Motor neuron (in vitro differentiated cells): ENCODE measurements around the gene TRPV2. TPM values are rescaled to one million over a fixed set of nuclear protein-coding genes. Genes with fewer than 3 reads are reported as not detected.
"Not testable (repeated sequence)": the region's sequence is repeated elsewhere in the genome, so short reads cannot be mapped to it uniquely, and the experiment has no call there.

Source experiments
- ATAC-seq, 8 experiments: fragments of 200-7000 bp; cut with Tn5 transposase; replicated peaks in 6 of 8; 2 replicates each; pipeline ENCODE4 v1.8.0; 2021; ENCODE audit warnings: mild to moderate bottlenecking in 8 of 8, moderate library complexity in 8 of 8
- H3K27ac ChIP-seq, 2 donors: fragments of 250-450 bp; sonication (Bioruptor Pico); 2 replicates each; pipeline ENCODE4 v1.9.0; 2021; ENCODE audit warnings: antibody characterized with exemption in 2 of 2, mild to moderate bottlenecking in 2 of 2, moderate library complexity in 1 of 2
- H3K4me1 ChIP-seq, 2 donors: fragments of 250-450 bp; sonication (Bioruptor Pico); replicated peaks in 1 of 2; 2 replicates each; pipeline ENCODE4 v1.6.1; 2021; ENCODE audit warnings: antibody characterized with exemption in 2 of 2, mild to moderate bottlenecking in 2 of 2, moderate library complexity in 1 of 2
- H3K4me3 ChIP-seq, 5 donors: fragments of 250-450 bp; sonication (Bioruptor Pico); 2 replicates each; pipeline ENCODE4 v1.9.0; 2021; ENCODE audit warnings: antibody characterized with exemption in 5 of 5, mild to moderate bottlenecking in 5 of 5, moderate library complexity in 4 of 5
- WGBS, 10 experiments: fragments of 450-650 bp; shearing (Covaris generic); methylation state at CpG; one replicate each; pipeline ENCODE4 v1.0.0; 2022; 5-methylcytosine and 5-hydroxymethylcytosine counted together
- in situ Hi-C, 9 experiments: fragments of 400-800 bp; cut with MboI; loops; one replicate each; pipeline ENCODE4 v1.15.0; 2021; ENCODE audit warnings: low sequenced_read_pairs in 9 of 9, low pct_unique_long_range_greater_than_20kb in 2 of 9; ENCODE audit not compliant: unreplicated experiment in 9 of 9
- total RNA-seq, 8 experiments: library from RNA; unstranded; fragments of 300-600 nt; gene quantifications; 2 replicates each; pipeline versions ENCODE4 v1.2.3 to v1.2.4, GENCODE V29; 2022

The TRPV2 gene
- total RNA-seq, 8 experiments from 2014 or later, result 0.33 to 7.0 (median 1.1) TPM; not detected in 1

DNA sequence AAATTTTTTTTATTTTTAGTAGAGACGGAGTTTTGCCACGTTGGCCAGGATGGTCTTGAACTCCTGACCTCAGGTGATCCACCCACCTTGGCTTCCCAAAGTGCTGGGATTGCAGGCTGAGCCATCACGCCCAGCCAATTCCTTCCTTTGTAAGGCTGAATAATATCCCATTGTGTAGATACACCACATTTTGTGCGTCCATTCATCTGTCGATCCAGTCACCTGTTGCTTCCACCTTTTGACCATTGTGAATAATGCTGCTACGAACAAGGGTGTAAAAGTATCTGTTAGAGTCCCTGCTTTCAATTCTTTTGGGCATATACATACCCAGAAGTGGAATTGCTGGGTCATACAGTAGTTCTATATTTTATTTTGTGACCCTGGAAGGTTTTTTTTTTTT lies 15.3 kb downstream of the TRPV2 start:
- no peak for ATAC-seq
- WGBS, 10 experiments, result 30 to 100% (median 76%) methylated on average over 1 to 6 of the region's 6 CpGs; no CpG with 5 or more reads in 1 of the 10 experiments
- no peak overlapping the region for H3K27ac ChIP-seq
- H3K4me1 ChIP-seq, result no peaks in the 10 kb centered on the region
- H3K4me3 ChIP-seq, result no peak overlapping the region
- in situ Hi-C loops, result no loop called here

- in situ Hi-C loops, result no loop called here
- Histone ChIP-seq H3K4me1 (no peaks in the 10 kb centered on the region), H3K27ac (no peak overlapping the region), H3K4me3 (no peak overlapping the region)
- ATAC-seq, result no peak
- 75 to 100% (median 87%) methylated on average over 1 to 4 of the region's 15 CpGs; no CpG with 5 or more reads in 6 of the 10 experiments for WGBS, 10 experiments
Measured at GRCh38 chr17:16432017-16432416, 16.6 kb downstream of the TRPV2 start.

GRCh38 chr17:16433514-16433913 lies 18.1 kb downstream of the TRPV2 start:
- H3K4me1 ChIP-seq, result peaks cover 5 to 6% of the 10 kb centered on the region in 2 donors
- H3K4me3 ChIP-seq, result no peak overlapping the region
- 20 to 100% (median 84%) methylated on average over 1 to 2 of the region's 5 CpGs; no CpG with 5 or more reads in 4 of the 10 experiments for WGBS, 10 experiments
- in situ Hi-C loops, result no loop called here
- ATAC-seq, result no peak
- H3K27ac ChIP-seq, result no peak overlapping the region

GRCh38 chr17:16434662-16435061 lies 19.3 kb downstream of the TRPV2 start:
- 35 to 86% (median 68%) methylated on average over 1 to 2 of the region's 8 CpGs; no CpG with 5 or more reads in 6 of the 10 experiments for WGBS, 10 experiments
- no peak overlapping the region for H3K27ac ChIP-seq
- peaks cover 5 to 6% of the 10 kb centered on the region in 2 donors for H3K4me1 ChIP-seq
- no peak overlapping the region for H3K4me3 ChIP-seq
- in situ Hi-C loops, result no loop called here
- ATAC-seq, result no peak

DNA sequence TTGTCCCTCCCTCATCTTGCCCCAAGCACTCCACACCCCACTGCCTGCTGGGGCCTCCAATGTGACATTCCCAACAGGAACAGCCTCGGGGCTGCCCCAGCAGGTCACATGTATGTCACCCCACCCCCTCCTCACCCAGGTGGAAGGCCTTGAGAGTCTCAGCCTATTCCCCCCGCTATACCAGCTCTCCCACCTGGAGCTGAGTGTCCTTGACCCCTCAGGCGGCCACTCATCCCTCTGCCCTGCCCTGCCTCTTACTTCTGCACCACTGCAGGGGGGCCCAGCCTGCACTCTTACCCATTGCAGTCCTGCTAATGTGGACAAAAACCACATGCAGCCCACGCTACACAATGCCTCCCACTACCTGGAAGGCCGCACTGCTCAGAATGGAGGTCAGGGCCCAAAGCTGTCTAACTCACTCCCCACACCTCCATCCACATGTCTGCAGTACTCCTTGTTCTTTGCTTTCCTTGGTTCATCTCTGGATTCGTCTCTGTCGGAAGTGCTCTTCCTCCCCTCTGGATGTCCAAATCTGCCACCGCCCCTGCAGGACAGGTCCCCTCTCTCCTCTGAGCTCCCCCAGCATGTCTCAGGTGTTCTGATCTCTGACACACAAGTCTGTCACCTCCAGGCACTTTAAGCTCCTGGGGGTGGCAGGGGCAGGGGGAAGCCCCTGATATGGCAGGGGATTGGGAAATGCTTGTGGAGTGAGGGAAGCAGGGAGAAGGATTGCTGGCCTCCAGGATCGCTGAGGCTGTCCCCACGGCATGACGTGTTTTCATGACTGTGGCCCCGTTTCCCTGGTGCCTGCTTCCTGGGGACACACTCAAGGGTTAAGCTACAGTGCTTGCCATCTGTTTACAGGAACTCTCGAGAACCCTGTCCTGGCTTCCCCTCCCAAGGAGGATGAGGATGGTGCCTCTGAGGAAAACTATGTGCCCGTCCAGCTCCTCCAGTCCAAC lies 20.8 kb downstream of the TRPV2 start:
- Histone ChIP-seq H3K27ac (no peak overlapping the region), H3K4me3 (no peak overlapping the region), H3K4me1 (peaks cover 12 to 19% of the 10 kb centered on the region in 2 donors)
- 73 to 100% (median 95%) methylated on average over 1 to 4 of the region's 14 CpGs; no CpG with 5 or more reads in 4 of the 10 experiments for WGBS, 10 experiments
- no peak for ATAC-seq
- in situ Hi-C loops, result no loop called here

DNA sequence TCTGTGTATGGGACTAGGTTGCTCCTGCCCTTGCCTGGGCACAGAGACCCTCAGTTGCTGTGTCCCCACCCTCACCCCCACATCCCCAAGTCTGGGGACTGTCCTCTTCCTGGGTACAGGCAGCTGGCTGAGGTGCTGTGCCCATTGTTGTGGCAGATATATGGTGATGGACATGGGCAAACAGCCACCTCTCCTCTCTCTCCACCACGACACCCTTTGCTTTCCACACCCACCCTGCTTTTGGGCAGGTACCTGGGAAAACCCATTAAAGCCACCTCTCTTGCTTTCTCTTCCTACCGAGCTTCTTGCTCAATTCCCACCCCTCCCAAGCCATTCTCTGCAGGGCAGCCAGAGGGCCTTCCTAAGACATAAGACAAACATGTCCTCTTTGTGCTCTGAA lies 21.7 kb downstream of the TRPV2 start:
- H3K27ac ChIP-seq, result no peak overlapping the region
- H3K4me1 ChIP-seq, result peaks cover 14 to 21% of the 10 kb centered on the region in 2 donors
- in situ Hi-C loops, result no loop called here
- no peak for ATAC-seq
- 0 to 90% (median 40%) methylated on average over 1 to 2 of the region's 2 CpGs; no CpG with 5 or more reads in 7 of the 10 experiments for WGBS, 10 experiments
- H3K4me3 ChIP-seq, result no peak overlapping the region

DNA sequence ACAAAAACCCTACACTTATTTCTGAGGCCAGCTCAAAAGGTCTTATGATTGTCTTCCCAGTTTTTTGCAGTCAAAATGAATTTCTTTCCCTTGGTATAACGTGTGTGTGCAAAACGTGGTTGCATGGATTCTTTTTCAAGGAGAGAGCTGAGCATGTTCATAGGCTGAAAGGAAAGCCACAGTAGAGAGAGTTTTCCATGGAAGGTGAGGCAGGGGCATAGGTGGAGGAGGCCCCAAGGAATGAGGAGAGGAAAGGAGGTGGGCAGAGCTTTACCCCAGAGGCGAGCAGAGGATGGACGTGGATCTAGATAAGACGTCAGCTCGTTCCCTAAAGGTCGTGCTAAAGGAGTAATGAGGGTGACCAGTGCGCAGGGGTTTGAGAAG lies 22.8 kb downstream of the TRPV2 start:
- peak in 1 of 8 experiments; percentile 23 for ATAC-seq
- peak overlapping the region; percentile 25 to 36 (median 30) for H3K4me3 ChIP-seq
- in situ Hi-C loops, result no loop called here
- peak overlapping the region; percentile 83 to 89 for H3K27ac ChIP-seq
- H3K4me1 ChIP-seq, result peaks cover 14 to 21% of the 10 kb centered on the region in 2 donors
- WGBS, 10 experiments, result 0 to 43% (median 13%) methylated on average over 3 to 8 of the region's 8 CpGs; no CpG with 5 or more reads in 2 of the 10 experiments

DNA sequence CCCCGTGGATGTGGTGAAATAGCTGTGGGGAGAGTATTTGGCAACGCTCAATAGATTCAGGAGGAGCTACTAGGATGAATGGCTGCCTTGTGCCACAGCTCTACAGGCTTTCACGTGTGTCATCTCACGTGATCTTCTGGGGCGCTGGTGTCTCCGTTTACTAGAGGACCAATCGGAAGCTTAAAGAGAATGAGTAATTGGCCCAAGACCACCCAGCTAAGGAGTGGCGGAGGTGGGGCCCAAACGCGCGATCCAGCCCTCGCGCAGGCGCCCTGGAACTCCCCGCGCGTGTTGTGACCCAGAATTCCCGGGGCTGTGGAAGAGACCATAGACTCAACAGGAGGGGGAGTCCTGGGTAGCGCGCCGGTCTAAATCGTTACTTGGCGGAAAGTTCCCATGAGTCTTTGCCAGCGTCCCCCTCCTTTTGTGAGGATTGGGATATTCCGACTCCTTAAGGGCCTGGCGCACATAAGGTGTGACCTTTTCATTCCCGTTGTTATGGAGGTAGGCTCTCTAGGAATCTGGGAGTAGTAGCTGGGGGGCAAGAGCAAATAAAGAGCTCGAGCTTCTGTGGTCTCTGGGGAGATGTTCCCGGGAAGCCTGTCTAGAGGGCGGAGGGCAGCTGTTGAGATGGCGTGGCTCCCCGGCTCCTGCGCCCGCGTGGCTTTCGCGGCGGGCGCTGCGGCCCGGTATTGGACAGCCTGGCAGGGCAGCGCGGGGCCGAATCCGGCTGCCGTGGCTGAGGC lies 23.4 kb downstream of the TRPV2 start:
- ATAC-seq, result peak; percentile 79 to 95 (median 94)
- in situ Hi-C loops, result no loop called here
- 0 to 3% (median 0%) methylated on average over 1 to 24 of the region's 46 CpGs; no CpG with 5 or more reads in 2 of the 10 experiments for WGBS, 10 experiments
- peaks cover 14 to 21% of the 10 kb centered on the region in 2 donors for H3K4me1 ChIP-seq
- peak overlapping the region; percentile 83 to 89 for H3K27ac ChIP-seq
- peak overlapping the region; percentile 64 to 83 (median 77) for H3K4me3 ChIP-seq

GRCh38 chr17:16439303-16439791 lies 24.0 kb downstream of the TRPV2 start:
- peaks cover 14 to 21% of the 10 kb centered on the region in 2 donors for H3K4me1 ChIP-seq
- ATAC-seq, result no peak
- in situ Hi-C loops, result no loop called here
- H3K27ac ChIP-seq, result peak overlapping the region; percentile 82 to 88
- WGBS, 10 experiments, result 0 to 5% (median 0%) methylated on average over 3 to 17 of the region's 25 CpGs; no CpG with 5 or more reads in 1 of the 10 experiments
- H3K4me3 ChIP-seq, result peak overlapping the region; percentile 64 to 83 (median 77)

DNA sequence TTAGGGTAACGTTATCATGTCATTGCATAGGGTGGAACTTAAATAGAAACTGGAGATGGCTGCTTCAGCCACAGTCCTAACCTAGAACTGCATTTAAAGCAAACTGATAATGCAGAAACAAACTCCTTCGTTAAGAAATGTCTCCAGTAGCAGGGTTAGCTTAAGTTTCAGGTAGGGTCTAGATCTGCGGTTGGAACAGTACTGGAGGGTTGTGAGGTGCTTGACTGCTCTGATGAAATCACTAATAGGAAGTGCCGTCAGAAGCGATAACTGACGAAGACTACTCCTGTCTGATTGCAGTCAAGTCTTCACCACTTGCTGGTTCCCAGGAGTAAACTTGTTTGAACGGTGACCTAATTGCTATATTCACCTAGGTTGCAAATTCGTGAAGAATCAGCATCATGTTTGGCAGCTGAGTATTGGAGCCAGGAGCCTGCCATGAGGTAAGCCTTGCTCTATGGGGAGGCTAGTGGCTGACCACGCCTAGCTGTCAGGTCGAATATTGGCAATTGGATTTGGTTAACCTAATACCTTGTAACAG lies 24.5 kb downstream of the TRPV2 start:
- peak overlapping the region in 1 of 2 donors; percentile 82 for H3K27ac ChIP-seq
- in situ Hi-C loops, result no loop called here
- peak overlapping the region; percentile 64 to 83 (median 77) for H3K4me3 ChIP-seq

DNA sequence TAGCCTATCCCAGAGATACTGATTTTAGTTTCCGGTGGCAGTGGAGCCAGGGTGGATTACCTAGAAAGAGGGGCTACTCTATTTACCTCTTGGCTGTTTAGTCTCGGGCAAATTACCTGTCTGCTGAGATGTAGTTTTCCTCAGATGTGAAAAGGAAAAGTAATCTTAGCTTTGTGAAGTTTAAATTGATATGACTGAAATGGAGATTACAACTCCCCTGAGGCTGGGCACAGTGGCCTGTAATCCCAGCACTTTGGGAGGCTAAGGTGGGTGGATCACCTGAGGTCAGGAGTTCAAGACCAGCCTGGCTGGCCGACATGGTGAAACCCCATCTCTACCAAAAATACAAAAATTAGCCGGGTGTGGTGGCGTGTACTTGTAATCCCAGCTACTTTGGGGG lies 25.0 kb downstream of the TRPV2 start:
- Histone ChIP-seq H3K4me3 (peak overlapping the region; percentile 64 to 83 (median 77)), H3K4me1 (peaks cover 14 to 21% of the 10 kb centered on the region in 2 donors)
- in situ Hi-C loops, ATAC-seq, H3K27ac ChIP-seq: not testable (repeated sequence)
- 0 to 92% (median 41%) methylated on average over 1 to 4 of the region's 5 CpGs; no CpG with 5 or more reads in 2 of the 10 experiments for WGBS, 10 experiments

More for the DNA sequence above, 24.5 kb downstream of the TRPV2 start:
- peaks cover 14 to 21% of the 10 kb centered on the region in 2 donors for H3K4me1 ChIP-seq
- ATAC-seq, result no peak
- 0 to 41% (median 15%) methylated on average over 1 to 9 of the region's 10 CpGs; no CpG with 5 or more reads in 1 of the 10 experiments for WGBS, 10 experiments

DNA sequence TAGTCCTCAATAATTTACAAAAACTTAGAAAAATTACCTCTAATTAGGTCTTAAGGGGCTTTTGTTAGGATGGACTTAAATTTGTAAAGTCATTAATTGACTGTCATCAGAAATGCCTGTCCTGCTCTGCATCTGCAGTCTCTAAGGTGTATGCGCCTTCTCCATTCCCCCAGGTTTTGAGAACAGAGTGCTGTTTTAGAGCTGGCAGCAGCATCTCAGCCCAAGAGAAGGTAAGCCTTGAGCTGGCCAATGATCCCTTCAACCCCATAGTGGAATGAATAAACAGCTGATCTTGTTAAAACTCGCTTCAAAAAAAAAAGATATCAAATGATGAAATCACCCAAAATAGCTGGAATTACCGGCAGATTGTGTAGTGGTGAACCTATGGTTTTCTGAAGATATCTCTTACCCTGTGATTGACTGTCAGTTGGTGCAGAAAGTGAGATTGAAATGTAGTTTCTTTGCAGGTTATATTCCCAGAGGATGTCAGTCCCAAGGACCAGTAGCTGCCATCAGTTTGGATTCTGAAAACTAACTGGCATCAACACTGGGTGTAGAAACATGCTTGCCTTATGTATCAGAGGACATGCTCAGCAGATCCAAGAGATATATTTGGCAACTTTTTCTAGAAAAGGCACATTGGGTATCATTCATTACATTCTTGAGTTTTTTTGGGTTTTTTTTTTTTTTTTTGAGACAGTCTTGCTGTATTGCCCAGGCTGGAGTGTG lies 25.7 kb downstream of the TRPV2 start:
- Histone ChIP-seq H3K27ac (no peak overlapping the region), H3K4me3 (peak overlapping the region in 1 of 5 donors; percentile 6), H3K4me1 (peaks cover 14 to 21% of the 10 kb centered on the region in 2 donors)
- in situ Hi-C loops, result no loop called here
- 28 to 100% (median 58%) methylated on average over 1 to 3 of the region's 3 CpGs; no CpG with 5 or more reads in 1 of the 10 experiments for WGBS, 10 experiments
- ATAC-seq, result no peak
